ENCODE measurements around the gene ITSN1.
"Not testable (repeated sequence)": the region's sequence is repeated elsewhere in the genome, so short reads cannot be mapped to it uniquely, and the experiment has no call there.

ITSN1 gene

GRCh38 chr21:33863191-33863590 lies 220.9 kb downstream of the ITSN1 start:
- DNase-seq (ENCODE audit: low spot score): not testable (repeated sequence)

DNA sequence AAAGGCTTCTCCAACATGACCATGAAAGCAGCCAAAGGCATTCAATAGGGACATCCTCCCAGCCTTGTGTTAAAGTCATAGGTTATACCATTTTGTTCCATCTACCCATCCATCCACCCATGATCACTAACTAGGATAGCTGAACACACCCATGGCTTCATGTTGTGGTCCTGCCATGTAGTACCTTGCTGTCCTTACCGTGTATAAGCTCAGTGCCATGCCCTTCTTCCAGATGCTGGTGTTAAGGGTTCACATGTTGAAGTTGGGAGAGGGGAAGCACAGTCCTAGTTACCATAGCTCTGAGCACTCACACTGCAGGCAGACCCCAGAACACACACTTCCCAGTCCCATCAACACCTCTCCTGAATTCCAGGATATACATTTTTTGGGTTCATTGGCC lies 221.8 kb downstream of the ITSN1 start:
- DNase-seq (ENCODE audit: low spot score): no peak

GRCh38 chr21:33865176-33865575 lies 222.9 kb downstream of the ITSN1 start:
- DNase-seq (ENCODE audit: low spot score): no peak

DNA sequence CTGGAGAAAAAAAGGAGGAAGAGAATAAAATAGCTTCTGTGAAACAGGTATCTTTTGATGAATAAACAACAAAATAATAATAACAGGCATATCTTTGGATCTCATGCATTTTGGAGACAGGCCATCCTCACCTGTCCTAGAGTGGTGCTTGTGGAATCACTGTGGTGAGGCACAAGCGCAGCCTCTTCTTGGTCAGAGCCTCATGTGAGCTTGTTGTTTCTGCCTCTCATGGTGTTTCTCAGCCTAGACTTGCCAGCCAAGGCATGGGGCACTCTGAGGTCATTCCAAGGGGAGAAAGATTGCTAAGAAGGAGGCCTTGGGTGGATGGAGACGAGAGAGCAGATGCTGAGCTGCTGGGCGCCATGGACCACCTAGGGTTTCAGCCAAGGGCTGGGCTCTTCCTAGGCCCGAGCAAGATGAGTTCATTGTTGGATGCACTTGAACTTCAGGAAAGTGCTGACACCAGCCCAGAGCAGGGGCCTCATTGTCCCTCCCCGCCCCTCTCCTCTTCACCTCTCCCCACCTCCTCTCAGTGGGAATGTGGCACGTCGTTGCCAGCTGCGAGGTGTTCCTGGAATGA lies 223.8 kb downstream of the ITSN1 start:
- DNase-seq (ENCODE audit: low spot score): no peak

- DNase-seq (ENCODE audit: low spot score): peak; percentile 85
Observed at GRCh38 chr21:33866826-33867225, 224.5 kb downstream of the ITSN1 start.

DNA sequence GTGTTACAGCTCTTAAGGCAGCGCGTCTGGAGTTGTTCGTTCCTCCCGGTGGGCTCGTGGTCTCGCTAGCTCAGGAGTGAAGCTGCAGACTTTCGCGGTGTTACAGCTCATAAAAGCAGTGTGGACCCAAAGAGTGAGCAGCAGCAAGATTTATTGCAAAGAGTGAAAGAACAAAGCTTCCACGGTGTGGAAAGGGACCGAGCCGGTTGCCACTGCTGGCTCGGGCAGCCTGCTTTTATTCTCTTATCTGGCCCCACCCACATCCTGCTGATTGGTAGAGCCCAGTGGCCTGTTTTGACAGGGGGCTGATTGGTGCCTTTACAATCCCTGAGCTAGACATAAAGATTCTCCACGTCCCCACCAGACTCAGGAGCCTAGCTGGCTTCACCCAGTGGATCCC lies 225.6 kb downstream of the ITSN1 start:
- not testable (repeated sequence) for DNase-seq (ENCODE audit: low spot score)

DNA sequence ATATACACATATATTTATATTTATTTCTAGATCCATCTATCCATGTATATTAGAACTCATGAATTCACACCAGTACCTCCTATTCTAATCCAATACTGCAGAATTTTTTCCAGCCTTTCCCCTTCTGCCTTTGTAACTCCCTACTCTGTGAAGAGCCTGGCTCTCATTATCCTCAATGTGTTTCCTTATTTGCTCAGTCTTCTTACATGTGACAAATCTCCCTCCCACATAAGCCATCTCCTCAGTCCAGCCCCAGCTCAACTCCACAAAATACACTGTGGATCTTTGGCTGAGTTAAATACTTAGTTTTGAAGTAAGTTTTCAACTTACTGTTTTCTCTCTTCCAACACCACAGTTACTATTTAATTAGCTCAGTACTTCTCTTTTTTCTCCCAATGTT lies 227.6 kb downstream of the ITSN1 start:
- no peak for DNase-seq (ENCODE audit: low spot score)

DNA sequence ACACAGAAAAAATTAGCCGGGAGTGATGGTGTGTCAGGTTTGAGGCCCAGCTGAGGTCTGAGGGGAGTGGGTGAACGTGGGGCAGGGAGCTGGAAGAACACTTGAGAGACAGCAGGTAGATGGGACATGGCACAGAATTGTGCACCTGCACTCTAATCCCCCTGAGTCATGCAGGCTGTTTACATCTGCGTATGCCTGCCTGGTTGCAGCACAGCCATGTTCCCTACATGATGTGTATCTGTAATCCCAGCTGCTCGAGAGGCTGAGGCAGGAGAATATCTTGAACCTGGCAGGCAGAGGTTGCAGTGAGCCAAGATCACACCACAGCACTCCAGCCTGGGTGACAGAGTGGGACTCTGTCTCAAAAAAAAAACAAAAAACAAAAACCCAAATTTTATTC lies 228.5 kb downstream of the ITSN1 start:
- no peak for DNase-seq (ENCODE audit: low spot score)

- peak; percentile 70 for DNase-seq (ENCODE audit: low spot score)
Observed at GRCh38 chr21:33871171-33871570, 228.9 kb downstream of the ITSN1 start.

DNA sequence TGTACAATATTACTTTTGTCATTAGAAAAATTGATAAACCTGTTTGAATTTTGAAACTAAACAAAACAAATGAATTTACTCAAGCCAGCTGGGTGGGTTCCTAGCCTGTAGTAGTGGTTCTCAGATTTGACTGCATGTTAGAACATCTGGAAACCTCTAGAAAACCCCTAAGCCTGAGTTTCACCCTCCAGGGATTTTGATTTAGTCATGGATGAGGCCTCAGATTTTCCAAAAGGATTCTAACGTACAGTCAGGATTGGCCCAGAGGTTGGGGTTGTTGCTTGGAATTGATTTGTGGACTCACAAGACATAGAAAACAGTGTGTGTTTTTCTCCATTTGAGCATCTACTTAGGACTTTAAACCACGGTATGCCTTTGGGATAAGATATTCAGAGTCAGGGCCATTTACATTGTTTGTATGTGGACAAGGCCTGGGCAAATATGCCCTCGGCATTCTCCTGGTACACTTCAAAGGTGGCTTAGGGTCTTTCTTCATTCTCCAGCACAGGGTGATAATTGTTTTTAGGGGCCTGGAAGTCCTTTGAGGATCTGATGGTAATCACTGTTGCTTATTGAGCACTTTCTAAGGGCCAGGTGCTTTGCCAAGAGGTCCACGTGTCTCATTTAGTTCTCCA lies 230.7 kb downstream of the ITSN1 start:
- DNase-seq (ENCODE audit: low spot score): no peak

- no peak for DNase-seq (ENCODE audit: low spot score)
Observed at GRCh38 chr21:33874161-33874560, 231.9 kb downstream of the ITSN1 start.

- no peak for DNase-seq (ENCODE audit: low spot score)
Observed at GRCh38 chr21:33875026-33875695, 232.9 kb downstream of the ITSN1 start.

DNA sequence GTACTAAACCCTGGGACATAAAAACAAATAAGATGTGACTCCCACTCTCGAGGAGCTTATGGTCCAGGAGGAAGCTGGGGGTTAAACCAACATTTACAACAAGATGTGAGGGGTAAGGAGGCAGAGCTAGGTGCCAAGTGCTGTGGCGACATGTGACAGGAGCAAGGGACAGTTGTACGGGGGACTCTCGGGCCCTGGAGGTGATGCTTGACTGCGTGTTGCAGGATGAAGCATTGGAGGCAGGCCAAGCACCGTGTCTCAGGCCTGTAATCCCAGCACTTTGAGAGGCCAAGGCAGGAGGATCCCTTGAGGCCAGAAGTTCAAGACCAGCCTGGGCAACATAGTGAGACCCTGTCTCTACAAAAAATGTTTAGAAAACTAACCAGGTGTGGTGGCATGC lies 236.5 kb downstream of the ITSN1 start:
- DNase-seq (ENCODE audit: low spot score): no peak

DNA sequence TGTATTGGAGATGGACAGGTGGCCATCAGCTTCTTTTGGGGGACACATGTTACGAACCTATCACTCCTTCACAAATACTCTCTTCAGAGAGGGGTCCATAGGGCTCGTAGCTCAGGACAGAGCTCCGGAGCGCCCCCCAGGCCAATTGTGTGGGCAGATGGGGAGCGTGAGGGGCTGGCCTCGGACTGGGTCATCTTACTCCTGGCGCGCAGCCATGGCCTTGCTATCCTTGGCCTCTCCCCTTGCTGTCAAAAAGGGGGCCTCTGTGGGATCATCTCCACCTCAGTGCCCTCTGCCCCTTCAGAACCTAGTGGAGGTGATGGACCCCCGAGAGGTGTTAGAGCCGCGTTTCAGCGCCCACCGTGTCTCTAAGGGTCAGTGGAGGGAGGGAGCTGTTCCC lies 238.3 kb downstream of the ITSN1 start:
- DNase-seq (ENCODE audit: low spot score): no peak

- no peak for DNase-seq (ENCODE audit: low spot score)
Observed at GRCh38 chr21:33881689-33882440, 239.6 kb downstream of the ITSN1 start.

DNA sequence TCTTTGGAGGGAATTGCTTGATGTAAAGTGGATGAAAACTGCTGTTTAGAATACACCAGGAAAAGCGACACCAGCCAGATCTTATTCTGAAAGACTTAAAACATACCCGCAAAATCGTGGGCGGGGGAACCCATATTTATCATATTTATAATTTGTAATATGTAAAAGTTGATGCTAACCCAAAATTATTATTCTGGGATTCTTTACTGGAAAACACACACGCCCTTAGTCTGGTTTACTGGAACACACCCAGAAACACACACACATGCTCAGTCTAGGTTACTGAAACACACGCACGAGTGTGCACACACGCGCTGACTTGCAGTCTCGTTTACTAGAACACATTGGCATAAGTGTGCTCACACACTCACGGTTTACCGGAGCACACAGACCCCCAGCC lies 240.8 kb downstream of the ITSN1 start:
- DNase-seq (ENCODE audit: low spot score): no peak

DNA sequence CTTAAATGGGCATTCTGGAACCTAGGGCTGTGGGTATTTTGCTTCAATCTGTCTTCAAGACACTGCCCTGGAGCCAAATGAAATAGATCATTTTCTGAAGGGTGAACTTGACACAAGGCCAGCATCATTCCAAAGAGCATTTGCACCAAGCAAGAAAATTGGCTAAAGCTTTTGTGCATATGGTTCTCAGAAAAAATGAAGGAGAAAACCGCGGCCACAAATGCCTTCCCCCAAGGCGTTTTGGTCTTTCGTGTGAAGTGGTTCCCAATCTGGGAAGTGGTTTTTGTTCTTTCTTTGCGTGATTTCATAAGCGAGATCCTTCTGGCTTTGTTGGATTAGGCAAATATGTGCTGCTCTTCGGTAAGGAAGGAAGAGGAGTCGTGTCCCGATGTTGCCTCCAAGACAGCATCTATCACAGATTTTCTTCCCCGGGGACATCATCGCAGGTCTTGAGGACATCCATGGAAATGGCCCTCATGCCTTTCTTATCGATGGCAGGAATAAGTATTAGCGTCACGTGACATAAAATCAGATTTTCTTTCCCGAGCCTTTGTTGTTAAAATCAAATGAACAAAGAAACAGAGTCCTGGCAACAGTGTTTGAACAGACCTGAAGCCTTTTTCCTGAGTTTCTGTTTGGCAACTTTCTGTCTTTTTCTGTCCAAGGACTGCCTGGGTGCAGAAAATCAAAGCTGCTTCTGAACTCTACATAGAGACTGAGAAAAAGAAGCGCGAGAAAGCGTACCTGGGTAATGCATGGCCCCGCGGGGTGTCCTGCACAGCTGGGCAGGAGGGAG lies 242.3 kb downstream of the ITSN1 start:
- DNase-seq (ENCODE audit: low spot score): peak; percentile 82

DNA sequence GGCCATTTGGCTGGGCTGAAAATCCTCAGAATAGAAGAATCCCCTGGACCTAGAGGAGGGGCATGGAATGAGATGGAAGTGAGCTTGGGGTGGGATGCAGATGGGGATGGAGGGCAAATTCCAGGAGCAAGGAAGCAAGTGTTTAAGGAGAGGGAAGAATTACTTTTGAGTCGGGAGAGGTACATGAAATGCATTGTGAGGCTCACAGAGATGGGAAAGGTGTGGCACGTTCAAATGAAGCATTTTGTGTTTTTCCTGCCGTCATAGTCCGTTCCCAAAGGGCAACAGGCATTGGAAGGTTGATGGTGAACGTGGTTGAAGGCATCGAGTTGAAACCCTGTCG lies 242.8 kb downstream of the ITSN1 start:
- no peak for DNase-seq (ENCODE audit: low spot score)

DNA sequence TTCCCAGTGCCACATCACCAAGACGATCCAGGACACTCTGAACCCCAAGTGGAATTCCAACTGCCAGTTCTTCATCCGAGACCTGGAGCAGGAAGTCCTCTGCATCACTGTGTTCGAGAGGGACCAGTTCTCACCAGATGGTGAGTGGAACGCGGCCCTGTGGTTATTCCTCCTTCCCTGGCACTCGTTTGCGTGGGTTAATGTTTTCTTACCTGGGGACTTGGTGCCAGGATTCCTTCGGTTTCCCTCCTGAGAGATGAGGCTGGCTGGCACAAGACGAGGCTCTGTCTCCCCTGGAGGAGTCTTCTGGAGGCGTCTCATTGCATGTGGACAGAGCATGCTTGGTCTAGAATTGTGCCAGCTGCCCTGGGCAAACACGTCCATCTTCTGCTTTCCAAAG lies 244.0 kb downstream of the ITSN1 start:
- no peak for DNase-seq (ENCODE audit: low spot score)

DNA sequence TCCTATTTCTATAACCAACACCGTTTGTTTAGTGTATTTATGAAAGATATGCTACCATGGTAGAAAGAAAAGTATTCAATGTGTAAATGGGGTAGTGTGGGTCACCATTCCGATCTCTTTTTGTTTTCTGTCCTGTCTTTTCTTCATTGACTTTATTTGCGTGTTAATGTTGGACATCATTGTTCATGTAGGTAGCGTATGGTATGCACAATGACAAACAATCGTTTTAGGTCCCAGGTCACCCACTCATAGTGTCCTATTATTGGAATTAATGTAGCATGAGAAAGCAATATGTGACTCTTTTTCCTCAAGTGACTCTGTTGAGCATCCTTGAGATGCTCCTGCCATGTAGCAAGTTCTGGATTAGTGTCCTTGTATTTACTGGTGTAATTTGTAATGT lies 247.9 kb downstream of the ITSN1 start:
- no peak for DNase-seq (ENCODE audit: low spot score)

DNA sequence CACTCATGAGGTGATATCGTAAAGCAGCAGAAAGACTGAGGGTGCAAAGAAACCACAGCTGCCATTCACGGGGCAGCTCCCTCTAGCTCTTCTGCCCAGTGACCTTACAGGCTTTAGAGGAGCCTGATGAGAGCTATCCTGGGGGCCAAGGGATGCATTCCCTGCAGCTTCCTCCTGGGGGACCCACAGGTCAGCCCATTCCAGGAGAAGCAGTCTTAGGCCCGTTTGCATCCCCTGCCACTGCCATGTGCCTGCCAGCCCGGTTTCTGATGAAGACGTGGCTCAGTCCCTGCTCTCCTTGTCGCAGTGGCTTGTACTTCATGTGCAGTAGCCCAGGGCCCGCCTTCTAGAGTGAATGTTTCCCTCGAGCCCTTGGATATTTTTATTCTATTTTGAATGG lies 250.6 kb downstream of the ITSN1 start:
- no peak for DNase-seq (ENCODE audit: low spot score)

DNA sequence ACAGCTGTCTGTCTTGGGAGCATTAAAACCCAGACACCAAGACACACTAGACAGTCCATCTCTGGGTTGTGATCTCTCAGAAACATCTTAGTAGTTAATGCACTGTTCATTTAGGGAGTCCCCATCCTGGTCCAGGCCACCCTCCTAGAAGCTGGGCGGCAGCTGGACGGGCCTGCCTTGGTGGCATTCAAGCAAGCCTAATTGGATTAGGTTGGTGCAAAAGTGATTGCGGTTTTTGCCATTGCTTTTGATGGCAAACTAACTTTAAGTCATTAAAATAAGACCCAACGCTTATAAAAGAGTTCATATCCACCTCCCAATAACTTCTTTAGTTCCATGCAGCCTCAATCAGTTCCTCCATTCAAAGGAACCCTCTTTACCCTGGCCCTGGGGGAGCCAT lies 251.6 kb downstream of the ITSN1 start:
- DNase-seq (ENCODE audit: low spot score): no peak
